ENCODE results near the gene PFN3.

GRCh38 chr5:177380805-177381126 lies 19.7 kb downstream of the PFN3 start:
- TF ChIP-seq, protein P1, sequence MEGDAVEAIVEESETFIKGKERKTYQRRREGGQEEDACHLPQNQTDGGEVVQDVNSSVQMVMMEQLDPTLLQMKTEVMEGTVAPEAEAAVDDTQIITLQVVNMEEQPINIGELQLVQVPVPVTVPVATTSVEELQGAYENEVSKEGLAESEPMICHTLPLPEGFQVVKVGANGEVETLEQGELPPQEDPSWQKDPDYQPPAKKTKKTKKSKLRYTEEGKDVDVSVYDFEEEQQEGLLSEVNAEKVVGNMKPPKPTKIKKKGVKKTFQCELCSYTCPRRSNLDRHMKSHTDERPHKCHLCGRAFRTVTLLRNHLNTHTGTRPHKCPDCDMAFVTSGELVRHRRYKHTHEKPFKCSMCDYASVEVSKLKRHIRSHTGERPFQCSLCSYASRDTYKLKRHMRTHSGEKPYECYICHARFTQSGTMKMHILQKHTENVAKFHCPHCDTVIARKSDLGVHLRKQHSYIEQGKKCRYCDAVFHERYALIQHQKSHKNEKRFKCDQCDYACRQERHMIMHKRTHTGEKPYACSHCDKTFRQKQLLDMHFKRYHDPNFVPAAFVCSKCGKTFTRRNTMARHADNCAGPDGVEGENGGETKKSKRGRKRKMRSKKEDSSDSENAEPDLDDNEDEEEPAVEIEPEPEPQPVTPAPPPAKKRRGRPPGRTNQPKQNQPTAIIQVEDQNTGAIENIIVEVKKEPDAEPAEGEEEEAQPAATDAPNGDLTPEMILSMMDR (IDR thresholded peaks at IDR 0.05): no peak
- TF ChIP-seq POLR2AphosphoS5 (IDR thresholded peaks at IDR 0.05): no peak

All from stomach (tissue), 4 donors.